Testis (tissue), 3 donors: ENCODE data around the gene DIAPH2. TPM values are rescaled to one million over a fixed set of nuclear protein-coding genes. Genes with fewer than 3 reads are reported as not detected.

Source experiments
- DNase-seq: peaks from one replicate; pipeline ENCODE4 v3.0.0-alpha.2; 2019
- H3K27ac ChIP-seq, 2 donors: fragments of 200-600 bp; sonication (generic); one replicate each; pipeline ENCODE4 v1.5.1; 2019
- H3K27me3 ChIP-seq: fragments of 200-600 bp; sonication (generic); one replicate; pipeline ENCODE4 v1.5.1; 2019
- H3K36me3 ChIP-seq: fragments of 200-600 bp; sonication (generic); one replicate; pipeline ENCODE4 v1.5.1; 2017; ENCODE audit warnings: low read depth; ENCODE audit errors: missing control alignments
- H3K4me1 ChIP-seq: fragments of 200-600 bp; sonication (generic); one replicate; pipeline ENCODE4 v1.5.1; 2019
- H3K4me3 ChIP-seq, 2 donors: fragments of 200-600 bp; sonication (generic); one replicate each; pipeline ENCODE4 v1.5.1; 2017 to 2019
- H3K9me3 ChIP-seq: fragments of 200-600 bp; sonication (generic); one replicate; pipeline ENCODE4 v1.5.1; 2017
- CTCF ChIP-seq, 3 experiments: fragments of 450-650 bp in 2 of 3; fragments of 200-600 bp in 1 of 3; sonication (generic) in 1 of 3; IDR thresholded peaks; one replicate each; pipeline ENCODE4 v1.5.1; 2016 to 2019; ENCODE audit warnings: antibody characterized with exemption in 3 of 3, mild to moderate bottlenecking in 2 of 3, moderate library complexity in 1 of 3
- POLR2A ChIP-seq: fragments of 450-650 bp; IDR thresholded peaks from one replicate; pipeline ENCODE4 v1.6.1; 2017; ENCODE audit warnings: antibody characterized with exemption, mild to moderate bottlenecking, moderate library complexity
- WGBS, 2 donors: methylation state at CpG; one replicate each; pipeline ENCODE4 v1.1.5; 2018; 5-methylcytosine and 5-hydroxymethylcytosine counted together
- intact Hi-C: fragments of 100-400 bp; cut with DNase I; formaldehyde crosslinking; loops from one replicate; pipeline ENCODE4 v1.15.1; 2023; ENCODE audit warnings: low total_unique reads
- polyA plus RNA-seq: library from polyadenylated mRNA; stranded (reverse); fragments of 350-450 nt; fragmentation: Illumina TruSeq; extraction: RNeasy Lipid Tissue Mini Kit (QIAGEN cat#74804); gene quantifications from one replicate; pipeline ENCODE4 v1.2.3, GENCODE V29; 2014; ENCODE audit warnings: low read depth, low replicate concordance; ENCODE audit not compliant: insufficient read depth
- total RNA-seq, 2 donors: library from RNA; depleted of rRNA; stranded (reverse); fragments of >200 nt; gene quantifications; one replicate each; pipeline ENCODE4 v1.2.3, GENCODE V29; 2016

The DIAPH2 gene
- total and polyA plus RNA-seq, 3 donors from 2014 or later: 13.1 to 68.3 (median 67.4) TPM

- WGBS, 2 donors: 86% methylated on average over 1 of the region's 1 CpG
- Histone ChIP-seq H3K27ac (no peak overlapping the region), H3K36me3 (no peaks in the 10 kb centered on the region)
Observed at GRCh38 chrX:96692454-96692853, 7.8 kb downstream of the DIAPH2 start.

GRCh38 chrX:96692890-96693289 is 8.2 kb downstream of the DIAPH2 start:
- no peak for DNase-seq
- H3K36me3 ChIP-seq: no peaks in the 10 kb centered on the region
- TF ChIP-seq POLR2A (no peak), CTCF (IDR thresholded peaks at IDR 0.05) (no peak)
- H3K27ac ChIP-seq: no peak overlapping the region
- intact Hi-C loops: no loop called here
- H3K4me1 ChIP-seq: no peaks in the 10 kb centered on the region
- no peaks in the 10 kb centered on the region for H3K27me3 ChIP-seq
- H3K4me3 ChIP-seq: no peak overlapping the region
- H3K9me3 ChIP-seq: no peaks in the 10 kb centered on the region

More at GRCh38 chrX:96692454-96692853, 7.8 kb downstream of the DIAPH2 start:
- intact Hi-C loops: no loop called here
- TF ChIP-seq CTCF (IDR thresholded peaks at IDR 0.05): no peak
- TF ChIP-seq POLR2A: no peak
- no peaks in the 10 kb centered on the region for H3K27me3 ChIP-seq
- DNase-seq: no peak
- H3K4me3 ChIP-seq: no peak overlapping the region
- no peaks in the 10 kb centered on the region for H3K4me1 ChIP-seq
- H3K9me3 ChIP-seq: no peaks in the 10 kb centered on the region

- Histone ChIP-seq H3K36me3 (no peaks in the 10 kb centered on the region), H3K4me1 (no peaks in the 10 kb centered on the region), H3K27ac (no peak overlapping the region), H3K9me3 (no peaks in the 10 kb centered on the region), H3K4me3 (no peak overlapping the region), H3K27me3 (no peaks in the 10 kb centered on the region)
- WGBS, 2 donors: 96% methylated on average over 4 to 6 of the region's 6 CpGs
- DNase-seq: no peak
- no peak for TF ChIP-seq CTCF (IDR thresholded peaks at IDR 0.05)
- TF ChIP-seq POLR2A: no peak
- intact Hi-C loops: no loop called here
Observed at GRCh38 chrX:96693407-96693806, 8.8 kb downstream of the DIAPH2 start.

- TF ChIP-seq POLR2A (no peak), CTCF (IDR thresholded peaks at IDR 0.05) (no peak)
- Histone ChIP-seq H3K9me3 (no peaks in the 10 kb centered on the region), H3K27me3 (no peaks in the 10 kb centered on the region), H3K36me3 (no peaks in the 10 kb centered on the region), H3K4me3 (no peak overlapping the region), H3K27ac (no peak overlapping the region), H3K4me1 (no peaks in the 10 kb centered on the region)
- no peak for DNase-seq
- 76 to 87% methylated on average over 4 of the region's 4 CpGs for WGBS, 2 donors
- intact Hi-C loops: no loop called here
Observed at GRCh38 chrX:96696462-96696861, 11.8 kb downstream of the DIAPH2 start.

GRCh38 chrX:96700625-96701024 is 16.0 kb downstream of the DIAPH2 start:
- Histone ChIP-seq H3K36me3 (no peaks in the 10 kb centered on the region), H3K4me1 (no peaks in the 10 kb centered on the region), H3K27me3 (no peaks in the 10 kb centered on the region), H3K9me3 (no peaks in the 10 kb centered on the region), H3K4me3 (no peak overlapping the region), H3K27ac (no peak overlapping the region)
- no peak for DNase-seq
- TF ChIP-seq CTCF (IDR thresholded peaks at IDR 0.05): no peak
- no peak for TF ChIP-seq POLR2A
- intact Hi-C loops: no loop called here
- 82 to 90% methylated on average over 1 of the region's 1 CpG for WGBS, 2 donors
